BLaER1 treated with 17β-estradiol and CSF1 and Interleukin-3, amounts not matched to agents 10 nM and 100 nM (cell line): ENCODE data around the gene RELL1.

Source experiments
- H3K27ac ChIP-seq, 11 experiments: shearing (Covaris generic); formaldehyde crosslinking; 2 replicates each; pipeline ENCODE4 v1.8.1; 2022
- H3K27me3 ChIP-seq, 11 experiments: shearing (Covaris generic); formaldehyde crosslinking; 2 replicates each; pipeline ENCODE4 v1.8.1; 2022
- H3K36me3 ChIP-seq, 11 experiments: shearing (Covaris generic); formaldehyde crosslinking; 2 replicates each; pipeline ENCODE4 v1.8.1; 2022
- H3K4me1 ChIP-seq, 10 experiments: shearing (Covaris generic); formaldehyde crosslinking; 2 replicates each; pipeline ENCODE4 v1.8.1; 2022
- H3K4me2 ChIP-seq, 11 experiments: shearing (Covaris generic); formaldehyde crosslinking; 2 replicates each; pipeline ENCODE4 v1.8.1; 2022
- H3K4me3 ChIP-seq, 10 experiments: shearing (Covaris generic); formaldehyde crosslinking; 2 replicates each; pipeline ENCODE4 v1.8.1; 2022
- H3K9ac ChIP-seq, 11 experiments: shearing (Covaris generic); formaldehyde crosslinking; 2 replicates each; pipeline ENCODE4 v1.8.1; 2022
- H3K9me3 ChIP-seq, 11 experiments: shearing (Covaris generic); formaldehyde crosslinking; replicated peaks in 1 of 11; 2 replicates each; pipeline ENCODE4 v1.8.1; 2022
- H4K20me1 ChIP-seq, 11 experiments: shearing (Covaris generic); formaldehyde crosslinking; 2 replicates each; pipeline ENCODE4 v1.8.1; 2022
- Cebpa-rat ChIP-seq, 11 experiments: shearing (Covaris generic); IDR thresholded peaks; 2 replicates each; pipeline ENCODE4 v1.8.1; 2022

The RELL1 gene

GRCh38 chr4:37615059-37615719 is 71.0 kb downstream of the RELL1 start:
- Histone ChIP-seq H4K20me1 (peaks cover 0 to 40% (median 0%) of the 10 kb centered on the region in 11 experiments; a peak in 3 of 22 replicates), H3K4me1 (peaks cover 3 to 25% (median 17%) of the 10 kb centered on the region in 10 experiments; a peak in 19 of 20 replicates), H3K9ac (peak overlapping the region in 1 of 11 experiments; percentile 30; a peak in 1 of 22 replicates), H3K4me2 (peak overlapping the region in 3 of 11 experiments; percentile 36 to 67 (median 46); a peak in 7 of 22 replicates), H3K27ac (no peak overlapping the region), H3K4me3 (no peak overlapping the region), H3K9me3 (peaks cover 0 to 7% (median 0%) of the 10 kb centered on the region in 11 experiments; a peak in 7 of 22 replicates), H3K36me3 (peaks cover 3 to 89% (median 12%) of the 10 kb centered on the region in 11 experiments; a peak in 13 of 22 replicates), H3K27me3 (no peaks in the 10 kb centered on the region)
- no peak for TF ChIP-seq Cebpa-rat (IDR thresholded peaks at IDR 0.05)

DNA sequence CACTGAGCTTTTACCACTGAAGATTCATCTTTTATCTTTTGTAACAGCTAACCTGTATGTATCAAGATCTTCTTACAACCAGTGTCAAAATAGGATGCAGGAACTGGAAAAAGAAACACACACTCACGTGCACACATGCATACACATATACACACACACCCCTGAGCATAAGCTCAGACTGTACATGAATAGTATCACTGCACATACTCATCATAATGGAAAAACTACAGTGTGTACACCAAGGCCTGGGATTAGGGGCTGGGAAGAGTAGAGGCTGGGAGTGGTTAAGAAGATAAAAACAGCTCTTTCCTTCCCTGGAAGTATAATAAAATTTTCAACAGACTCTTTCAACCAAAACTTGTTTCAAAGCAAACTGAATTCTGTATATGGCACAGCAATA is 73.4 kb downstream of the RELL1 start:
- TF ChIP-seq Cebpa-rat (IDR thresholded peaks at IDR 0.05) = no peak
- Histone ChIP-seq H3K27me3 (no peaks in the 10 kb centered on the region), H3K4me3 (no peak overlapping the region), H3K9ac (no peak overlapping the region), H3K9me3 (peaks cover 14 to 26% (median 17%) of the 10 kb centered on the region in 11 experiments; a peak in 21 of 22 replicates), H4K20me1 (peaks cover 0 to 38% (median 0%) of the 10 kb centered on the region in 11 experiments; a peak in 3 of 22 replicates), H3K36me3 (peaks cover 17 to 83% (median 23%) of the 10 kb centered on the region in 11 experiments; a peak in 20 of 22 replicates), H3K4me1 (peaks cover 3 to 25% (median 17%) of the 10 kb centered on the region in 10 experiments; a peak in 19 of 20 replicates), H3K27ac (no peak overlapping the region), H3K4me2 (no peak overlapping the region)

DNA sequence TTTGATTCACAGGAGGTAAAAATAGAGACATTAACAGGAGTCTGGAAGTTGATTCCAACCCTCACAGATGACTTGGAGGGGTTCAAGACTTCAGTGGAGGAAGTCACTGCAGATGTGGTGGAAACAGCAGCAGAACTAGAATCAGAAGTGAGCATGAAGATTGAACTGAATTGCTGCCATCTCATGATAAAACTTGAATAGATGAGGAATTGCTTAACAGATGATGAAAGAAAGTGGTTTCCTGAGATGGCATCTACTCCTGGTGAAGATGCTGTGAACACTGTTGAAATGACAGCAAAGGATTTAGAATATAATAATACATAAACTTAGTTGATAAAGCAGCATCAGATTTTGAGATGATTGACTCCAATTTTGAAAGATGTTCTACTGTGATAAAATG is 76.5 kb downstream of the RELL1 start:
- Histone ChIP-seq H3K4me2 (no peak overlapping the region), H3K4me1 (peaks cover 0 to 9% (median 0%) of the 10 kb centered on the region in 10 experiments; a peak in 5 of 20 replicates), H3K36me3 (peaks cover 17 to 59% (median 23%) of the 10 kb centered on the region in 11 experiments; a peak in 20 of 22 replicates), H4K20me1 (peaks cover 0 to 10% (median 0%) of the 10 kb centered on the region in 11 experiments; a peak in 2 of 22 replicates), H3K4me3 (no peak overlapping the region), H3K9me3 (peaks cover 14 to 26% (median 17%) of the 10 kb centered on the region in 11 experiments; a peak in 21 of 22 replicates), H3K27ac (no peak overlapping the region), H3K9ac (no peak overlapping the region), H3K27me3 (no peaks in the 10 kb centered on the region)
- no peak for TF ChIP-seq Cebpa-rat (IDR thresholded peaks at IDR 0.05)

DNA sequence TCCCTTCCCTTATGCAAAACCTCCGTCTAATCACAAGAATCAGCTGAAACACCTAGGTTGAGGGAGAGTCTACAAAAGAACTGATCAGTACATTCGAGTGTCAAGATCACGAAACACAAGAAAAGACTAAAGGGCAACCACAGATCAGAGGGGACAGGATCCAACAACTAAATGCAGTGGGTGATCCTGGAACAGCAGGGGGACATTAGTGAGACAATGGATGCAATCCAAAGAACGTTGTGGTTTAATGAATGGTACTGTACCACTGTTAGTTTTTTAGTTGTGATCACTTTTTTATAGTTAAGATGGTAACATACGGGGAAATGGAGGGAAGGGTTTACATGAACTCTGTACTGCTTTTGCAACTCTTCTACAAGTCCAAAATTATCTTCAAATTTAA is 79.2 kb downstream of the RELL1 start:
- no peaks in the 10 kb centered on the region for H4K20me1 ChIP-seq
- H3K4me1 ChIP-seq = peaks cover 0 to 24% (median 0%) of the 10 kb centered on the region in 10 experiments; a peak in 5 of 20 replicates
- peaks cover 14 to 26% (median 17%) of the 10 kb centered on the region in 11 experiments; a peak in 21 of 22 replicates for H3K9me3 ChIP-seq
- H3K27me3 ChIP-seq = no peaks in the 10 kb centered on the region
- H3K4me2 ChIP-seq = no peak overlapping the region
- no peak for TF ChIP-seq Cebpa-rat (IDR thresholded peaks at IDR 0.05)
- no peak overlapping the region for H3K4me3 ChIP-seq
- H3K36me3 ChIP-seq = peaks cover 17 to 41% (median 22%) of the 10 kb centered on the region in 11 experiments; a peak in 20 of 22 replicates
- H3K27ac ChIP-seq = no peak overlapping the region
- no peak overlapping the region for H3K9ac ChIP-seq

DNA sequence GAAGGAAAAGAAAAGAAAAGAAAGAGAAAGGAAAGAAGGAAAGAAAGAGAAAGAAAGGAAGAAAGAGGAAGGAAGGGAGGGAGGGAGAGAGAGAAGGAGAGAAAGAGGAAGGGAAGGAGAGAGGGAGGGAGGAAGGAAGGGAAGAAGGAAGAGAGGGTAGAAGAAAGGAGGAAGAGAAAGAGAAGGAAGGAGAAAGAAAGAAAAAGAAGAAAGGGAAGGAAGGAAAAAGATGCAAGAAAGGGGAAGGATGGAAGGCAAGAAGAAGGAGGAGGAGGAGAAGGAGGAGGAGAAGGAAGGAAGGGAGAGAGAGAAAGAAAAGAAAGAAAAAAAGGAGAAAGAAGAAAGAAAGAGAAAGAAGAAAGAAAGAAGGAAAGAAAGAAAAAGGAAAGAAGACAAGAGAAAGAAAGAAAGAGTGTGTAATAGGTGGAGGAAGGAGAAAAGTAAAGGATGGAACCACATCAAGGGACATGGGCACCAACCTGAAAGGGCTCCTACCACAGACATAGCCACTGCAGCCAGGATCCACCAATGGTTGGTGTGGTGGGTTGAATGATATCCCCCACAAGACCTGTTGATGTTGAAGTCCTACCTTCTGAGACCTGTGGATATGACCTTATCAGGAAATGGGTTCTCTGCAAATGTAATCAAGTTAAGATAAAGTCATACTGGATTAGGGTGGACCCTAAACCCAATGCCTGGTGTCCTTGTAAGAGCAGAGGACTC is 80.2 kb downstream of the RELL1 start:
- Histone ChIP-seq H4K20me1 (no peaks in the 10 kb centered on the region), H3K9me3 (peaks cover 14 to 26% (median 17%) of the 10 kb centered on the region in 11 experiments; a peak in 21 of 22 replicates), H3K4me1 (peaks cover 0 to 24% (median 0%) of the 10 kb centered on the region in 10 experiments; a peak in 5 of 20 replicates), H3K4me3 (no peak overlapping the region), H3K9ac (no peak overlapping the region), H3K36me3 (peaks cover 11 to 31% (median 16%) of the 10 kb centered on the region in 11 experiments; a peak in 20 of 22 replicates), H3K27me3 (no peaks in the 10 kb centered on the region), H3K27ac (no peak overlapping the region), H3K4me2 (no peak overlapping the region)
- TF ChIP-seq Cebpa-rat (IDR thresholded peaks at IDR 0.05) = no peak

- Histone ChIP-seq H3K4me3 (no peak overlapping the region), H3K27ac (no peak overlapping the region), H3K36me3 (peaks cover 5 to 15% (median 9%) of the 10 kb centered on the region in 11 experiments; a peak in 18 of 22 replicates), H3K4me2 (peak overlapping the region in 2 of 11 experiments; percentile 26 to 41; a peak in 3 of 22 replicates), H4K20me1 (no peaks in the 10 kb centered on the region), H3K9ac (no peak overlapping the region), H3K4me1 (peaks cover 0 to 24% (median 1%) of the 10 kb centered on the region in 10 experiments; a peak in 6 of 20 replicates), H3K9me3 (peaks cover 5 to 16% (median 11%) of the 10 kb centered on the region in 11 experiments; a peak in 21 of 22 replicates), H3K27me3 (no peaks in the 10 kb centered on the region)
- TF ChIP-seq Cebpa-rat (IDR thresholded peaks at IDR 0.05) = no peak
Observed at GRCh38 chr4:37604461-37604860, 81.7 kb downstream of the RELL1 start.

GRCh38 chr4:37603711-37604110 is 82.5 kb downstream of the RELL1 start:
- Histone ChIP-seq H3K36me3 (peaks cover 0 to 8% (median 2%) of the 10 kb centered on the region in 11 experiments; a peak in 7 of 22 replicates), H3K4me1 (peaks cover 0 to 24% (median 4%) of the 10 kb centered on the region in 10 experiments; a peak in 7 of 20 replicates), H3K9ac (no peak overlapping the region), H4K20me1 (no peaks in the 10 kb centered on the region), H3K27ac (no peak overlapping the region), H3K4me3 (no peak overlapping the region), H3K9me3 (peaks cover 0 to 8% (median 4%) of the 10 kb centered on the region in 11 experiments; a peak in 17 of 22 replicates), H3K27me3 (no peaks in the 10 kb centered on the region), H3K4me2 (peak overlapping the region in 1 of 11 experiments; percentile 59; a peak in 1 of 22 replicates)
- no peak for TF ChIP-seq Cebpa-rat (IDR thresholded peaks at IDR 0.05)

DNA sequence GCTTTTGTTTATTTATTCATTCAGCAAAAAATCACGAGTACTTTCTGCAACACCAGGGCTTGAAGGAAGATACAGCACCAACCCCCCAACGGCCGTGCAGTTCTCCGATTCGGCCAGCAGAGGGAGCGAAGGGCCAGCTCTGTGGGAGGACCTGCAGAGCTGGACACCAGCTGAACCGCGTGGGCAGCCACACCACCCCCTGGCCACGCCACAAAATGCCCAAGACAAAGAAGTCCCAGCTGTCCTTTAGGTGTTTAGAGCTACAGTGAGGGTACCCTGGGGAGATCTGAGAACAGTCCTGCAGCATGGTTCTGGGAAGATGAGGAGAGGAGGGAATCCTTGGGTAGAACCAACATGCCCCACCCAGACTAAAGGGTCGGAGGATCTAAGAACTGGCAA is 83.1 kb downstream of the RELL1 start:
- Histone ChIP-seq H3K9ac (no peak overlapping the region), H3K36me3 (0 out of 22 replicates have a peak, but pooled peaks cover 0 to 1% (median 0%) of the 10 kb centered on the region in 11 experiments), H3K4me1 (peaks cover 0 to 24% (median 4%) of the 10 kb centered on the region in 10 experiments; a peak in 7 of 20 replicates), H3K4me3 (no peak overlapping the region), H3K4me2 (peak overlapping the region in 2 of 11 experiments; percentile 42 to 59; a peak in 3 of 22 replicates), H3K9me3 (peaks cover 0 to 2% (median 0%) of the 10 kb centered on the region in 11 experiments; a peak in 1 of 22 replicates), H3K27me3 (no peaks in the 10 kb centered on the region), H3K27ac (no peak overlapping the region), H4K20me1 (no peaks in the 10 kb centered on the region)
- no peak for TF ChIP-seq Cebpa-rat (IDR thresholded peaks at IDR 0.05)
